HG03378 (cell line): ENCODE data around the gene CREB3L2.
"Not testable (repeated sequence)": the region's sequence is repeated elsewhere in the genome, so short reads cannot be mapped to it uniquely, and the experiment has no call there.

Experiments
- ATAC-seq: cut with Tn5 transposase; IDR thresholded peaks from one replicate; pipeline ENCODE4 v1.9.1; 2021; ENCODE audit warnings: mild to moderate bottlenecking, moderate library complexity; ENCODE audit not compliant: unreplicated experiment

CREB3L2 gene

DNA sequence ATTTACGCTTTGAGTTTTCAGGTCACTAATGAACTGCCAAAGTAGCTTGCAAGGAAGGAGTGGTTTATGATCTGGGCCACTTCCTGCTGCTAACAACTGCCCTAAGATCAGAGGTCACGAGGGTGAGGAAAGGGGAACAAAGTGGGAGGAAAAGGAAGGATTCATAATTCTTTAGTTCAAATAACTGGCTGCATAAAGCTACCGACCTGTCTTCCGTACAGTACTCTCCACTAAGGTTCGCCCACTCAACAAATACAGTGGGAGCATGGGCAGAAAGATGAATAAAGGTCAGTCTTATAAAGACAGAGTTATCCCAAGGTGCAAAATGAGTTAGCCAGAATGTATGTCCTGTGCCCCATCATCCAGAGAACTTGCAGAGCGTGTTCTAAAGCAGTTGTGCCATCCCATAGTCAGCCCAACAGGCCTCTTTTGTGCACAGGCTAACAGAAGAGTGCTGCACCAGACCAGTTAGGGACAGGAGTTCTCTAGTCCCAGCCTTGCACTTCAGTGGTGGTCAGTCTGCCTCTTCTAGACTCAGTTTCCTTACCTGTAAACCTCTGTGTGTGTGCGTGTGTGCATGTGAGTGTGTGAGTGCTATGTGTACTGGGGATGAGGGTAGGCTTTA, 65.9 kb downstream of the CREB3L2 start:
- ATAC-seq = no peak

DNA sequence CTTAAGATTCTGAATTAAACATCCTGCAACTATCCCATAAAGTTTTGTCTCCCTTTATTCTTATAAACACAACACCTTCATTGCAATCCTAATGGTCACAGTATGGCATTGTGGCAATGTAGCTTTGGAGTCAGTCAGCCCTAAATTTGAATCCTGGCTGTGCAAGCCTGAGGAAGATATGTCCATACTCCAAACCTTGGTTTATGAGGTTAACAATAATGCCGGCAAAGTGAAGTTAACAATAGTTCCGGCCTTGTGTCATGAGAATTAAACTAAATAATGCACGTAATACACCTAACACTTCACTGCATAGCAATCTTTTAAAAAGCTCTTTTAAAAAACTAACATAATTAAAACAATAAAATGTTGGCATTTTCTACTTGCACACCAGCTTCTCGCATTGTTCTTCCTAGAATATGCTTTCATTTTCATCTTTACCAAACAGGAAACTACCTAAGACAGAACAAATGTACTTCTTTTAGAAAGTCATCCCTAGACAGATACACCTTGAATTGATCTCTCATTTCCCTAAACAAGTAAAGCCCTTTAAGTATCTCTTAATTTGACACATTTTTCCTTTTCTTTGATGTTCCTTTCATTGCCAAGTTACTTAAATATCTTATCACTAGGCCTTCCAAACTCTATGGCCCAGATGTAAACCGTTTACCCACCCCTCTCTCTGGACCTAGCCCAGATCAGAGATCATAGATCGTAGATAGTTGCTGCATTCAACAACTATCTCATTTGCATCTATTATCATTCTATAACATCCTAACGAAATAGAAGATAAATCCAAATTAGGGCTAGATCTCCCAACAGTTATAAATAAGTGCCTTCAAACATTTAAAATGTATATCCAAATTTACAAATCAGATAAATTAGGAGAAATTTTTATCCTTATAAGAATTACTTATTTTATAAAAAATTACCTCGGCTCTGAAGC, 66.7 kb downstream of the CREB3L2 start:
- peak; percentile 93 for ATAC-seq

DNA sequence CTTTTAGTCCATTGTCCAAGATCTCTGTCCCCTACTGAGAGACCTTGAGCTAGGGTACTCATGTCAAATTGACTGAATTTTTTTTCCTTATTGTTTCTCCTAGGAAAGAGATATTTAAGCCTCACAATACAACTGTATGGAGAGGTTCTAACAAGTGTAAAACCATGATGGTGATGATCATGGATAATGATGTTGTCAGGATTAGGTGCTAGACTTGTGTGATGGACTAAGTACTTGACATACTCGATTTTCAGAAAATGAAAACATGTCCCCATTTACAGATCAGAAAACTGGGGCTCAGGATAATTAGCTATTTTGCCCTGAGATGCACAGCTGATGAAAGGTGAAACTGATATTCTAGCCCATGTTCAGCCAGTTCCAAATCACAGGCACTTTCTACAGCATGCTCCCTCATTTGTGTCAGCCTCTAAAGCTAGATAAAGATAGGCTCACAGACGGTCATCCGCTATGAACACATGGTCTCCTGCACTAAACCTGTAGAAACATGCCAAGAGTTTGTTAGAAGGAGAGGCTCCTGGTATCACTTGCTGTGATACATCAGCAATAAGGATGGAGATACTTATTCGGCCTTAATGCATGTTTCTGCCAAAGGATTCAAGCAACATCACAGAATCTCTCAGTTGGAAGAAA, 67.6 kb downstream of the CREB3L2 start:
- ATAC-seq = no peak

DNA sequence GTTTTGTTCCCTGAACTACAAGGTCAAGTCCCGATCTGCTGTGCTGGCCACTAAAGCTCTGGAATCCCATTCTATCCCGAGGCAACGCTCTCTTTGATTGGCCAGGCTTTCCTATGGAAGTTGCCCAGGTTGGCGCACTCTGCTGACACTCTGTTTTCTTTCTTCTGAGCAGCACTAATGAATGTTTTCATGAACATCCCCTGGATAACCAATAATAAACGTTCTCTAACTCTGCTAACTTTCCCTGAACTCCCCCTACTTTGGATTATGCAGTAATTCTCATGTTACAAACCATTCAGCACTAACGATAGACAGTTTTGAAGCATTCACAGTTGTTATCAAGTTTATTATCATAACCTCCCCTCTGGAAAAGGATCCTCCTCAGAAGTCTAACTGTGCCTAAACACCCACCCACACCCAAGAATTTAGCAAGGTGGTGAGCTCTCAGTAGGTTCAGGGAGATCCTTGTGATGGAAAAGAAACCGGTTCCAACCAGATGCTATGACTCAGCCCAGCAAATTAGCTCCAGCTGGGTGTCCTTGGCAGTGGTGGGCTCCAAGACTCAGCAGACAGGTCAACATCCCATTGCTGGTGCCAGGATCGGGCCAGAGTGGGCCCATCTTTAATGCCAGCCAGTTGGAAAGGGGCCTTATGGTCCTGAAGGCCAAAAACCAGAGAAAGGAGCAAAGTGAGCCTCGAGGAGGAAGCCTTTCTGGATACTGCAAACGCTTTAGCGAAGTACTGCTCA, 68.4 kb downstream of the CREB3L2 start:
- no peak for ATAC-seq

DNA sequence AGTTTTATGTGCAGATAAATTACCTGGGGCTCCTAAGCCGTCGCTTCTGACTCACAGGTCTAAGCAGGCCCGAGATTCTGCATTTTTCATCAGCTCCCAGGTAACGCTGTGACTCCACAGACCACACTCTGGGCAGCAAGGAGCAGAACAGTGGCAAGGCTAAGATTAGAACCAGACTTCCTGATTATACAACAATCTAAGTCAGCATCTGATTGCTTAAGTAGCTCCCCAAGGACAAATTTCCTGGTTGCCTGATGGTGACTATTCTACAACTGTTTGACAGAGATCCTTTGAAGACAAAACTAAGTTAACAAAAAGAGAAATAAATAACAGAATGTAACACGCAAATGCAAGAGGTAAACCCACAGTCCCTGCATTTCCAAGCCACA, 69.0 kb downstream of the CREB3L2 start:
- ATAC-seq = no peak

DNA sequence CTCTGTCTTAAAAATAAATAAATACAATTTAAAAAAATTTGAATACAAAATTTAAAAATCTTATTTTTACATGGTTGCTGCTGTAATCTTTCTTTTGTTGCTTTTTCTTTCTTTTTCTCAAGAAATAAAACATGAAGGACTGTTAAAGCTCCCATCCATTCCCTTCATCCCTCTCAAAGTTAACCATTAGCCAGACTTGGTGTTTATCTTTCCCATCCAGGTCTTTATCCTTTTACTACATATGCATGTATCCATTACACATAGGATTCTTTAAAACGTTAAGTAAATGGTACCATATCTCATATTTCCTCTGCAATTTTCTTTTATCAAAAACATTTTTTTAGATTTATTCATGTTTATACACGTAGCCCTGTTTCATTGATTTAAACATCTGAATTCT, 70.1 kb downstream of the CREB3L2 start:
- no peak for ATAC-seq

DNA sequence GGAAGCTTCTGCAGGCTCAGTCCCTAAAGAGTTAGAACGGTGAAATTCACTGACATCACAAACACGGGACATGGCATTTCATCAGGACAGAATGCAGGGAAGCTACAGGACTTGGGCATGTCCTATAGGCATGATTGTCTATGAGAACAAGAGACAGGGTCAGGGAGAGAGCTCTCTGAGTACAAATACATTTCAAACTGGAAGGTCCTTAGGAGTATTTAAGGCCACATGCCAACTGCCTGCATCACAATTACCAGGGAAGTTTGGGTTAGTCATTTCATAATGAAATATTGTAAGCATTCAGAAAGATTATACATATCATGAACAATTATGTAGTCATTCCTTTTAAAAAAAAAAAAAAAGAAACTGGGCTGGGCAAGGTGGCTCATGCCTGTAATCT, 71.3 kb downstream of the CREB3L2 start:
- ATAC-seq = no peak

DNA sequence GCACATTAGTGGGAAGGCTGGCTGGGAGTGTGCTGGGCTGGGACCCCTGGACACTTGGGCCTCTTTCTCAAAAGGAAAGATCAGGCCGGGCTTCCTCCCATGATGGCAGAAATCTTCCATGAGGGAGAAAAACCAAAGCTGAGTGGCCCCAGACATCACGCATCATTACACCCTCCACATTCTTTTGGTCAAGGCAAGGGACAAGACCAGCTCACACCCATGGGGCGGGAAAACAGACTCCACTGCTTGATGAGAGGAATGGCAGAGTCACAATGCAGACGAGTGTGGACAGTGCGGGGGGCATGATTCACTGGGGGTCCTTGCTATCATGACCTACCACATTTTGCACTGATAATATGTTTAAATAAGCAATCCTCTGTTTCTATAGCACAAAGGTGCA, 73.3 kb downstream of the CREB3L2 start:
- ATAC-seq = no peak

DNA sequence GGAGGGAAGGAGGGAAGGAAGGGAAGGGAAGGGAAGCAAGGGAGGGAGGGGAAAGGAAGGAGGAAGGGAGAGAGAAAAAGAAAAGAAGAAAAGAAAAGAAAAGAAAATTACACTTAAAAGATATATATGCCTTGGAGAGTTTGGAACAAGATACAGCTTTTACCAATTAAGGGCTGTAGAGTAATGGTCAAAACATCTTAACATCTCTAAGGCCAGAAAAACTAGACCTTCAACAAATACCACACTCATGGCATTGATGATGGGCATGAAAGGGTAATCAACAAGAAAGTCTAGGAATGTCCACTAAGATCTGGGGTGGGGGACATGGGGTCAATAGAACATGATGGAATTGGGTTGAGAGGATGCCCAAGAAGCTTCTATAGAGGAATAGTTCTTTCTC, 74.5 kb downstream of the CREB3L2 start:
- ATAC-seq = no peak

DNA sequence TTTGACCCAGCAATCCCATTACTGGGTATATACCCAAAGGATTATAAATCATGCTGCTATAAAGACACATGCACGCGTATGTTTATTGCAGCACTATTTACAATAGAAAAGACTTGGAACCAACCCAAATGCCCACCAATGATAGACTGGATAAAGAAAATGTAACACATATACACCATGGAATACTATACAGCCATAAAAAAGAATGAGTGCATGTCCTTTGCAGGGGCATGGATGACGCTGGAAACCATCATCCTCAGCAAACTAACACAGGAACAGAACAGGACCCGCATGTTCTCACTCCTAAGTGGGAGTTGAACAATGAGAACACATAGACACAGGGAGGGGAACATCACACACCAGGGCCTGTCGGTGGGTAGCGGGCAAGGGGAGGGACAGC, 75.7 kb downstream of the CREB3L2 start:
- not testable (repeated sequence) for ATAC-seq

DNA sequence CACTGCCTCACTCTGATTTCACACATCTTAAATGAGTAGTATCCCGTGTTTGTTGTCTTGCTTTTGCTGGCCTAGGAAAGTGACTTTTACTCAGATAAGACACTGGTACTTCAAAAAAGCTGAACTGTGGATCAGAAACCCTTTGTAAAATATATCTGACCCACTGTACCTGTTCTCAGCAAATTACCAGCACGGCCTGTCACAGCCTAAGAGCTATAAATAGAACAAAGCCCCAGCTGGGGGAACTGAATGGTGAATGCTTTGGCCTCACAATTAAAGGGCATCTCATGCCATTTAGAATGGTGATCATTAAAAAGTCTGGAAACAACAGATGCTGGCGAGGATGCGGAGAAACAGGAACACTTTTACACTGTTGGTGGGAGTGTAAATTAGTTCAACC, 76.1 kb downstream of the CREB3L2 start:
- ATAC-seq = no peak

DNA sequence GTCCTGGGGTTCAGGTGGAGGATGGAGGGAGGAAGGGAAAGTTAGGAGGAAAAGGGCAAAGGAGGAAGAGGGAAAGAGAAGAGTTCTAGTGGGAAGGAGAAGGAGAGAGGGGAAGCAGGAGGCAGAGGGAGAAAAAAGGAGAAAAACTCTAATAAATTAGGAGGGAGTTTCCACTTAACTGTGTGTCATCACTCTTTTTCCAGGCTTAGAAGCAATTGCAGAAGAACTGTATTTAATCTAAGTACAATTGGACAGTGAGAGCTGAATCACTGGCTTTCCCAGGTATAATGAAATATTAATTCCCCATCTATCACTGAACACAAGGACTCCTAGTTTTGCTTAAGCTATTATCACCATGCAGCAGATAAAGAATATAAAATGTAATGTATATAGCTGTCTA, 76.8 kb downstream of the CREB3L2 start:
- ATAC-seq = no peak

DNA sequence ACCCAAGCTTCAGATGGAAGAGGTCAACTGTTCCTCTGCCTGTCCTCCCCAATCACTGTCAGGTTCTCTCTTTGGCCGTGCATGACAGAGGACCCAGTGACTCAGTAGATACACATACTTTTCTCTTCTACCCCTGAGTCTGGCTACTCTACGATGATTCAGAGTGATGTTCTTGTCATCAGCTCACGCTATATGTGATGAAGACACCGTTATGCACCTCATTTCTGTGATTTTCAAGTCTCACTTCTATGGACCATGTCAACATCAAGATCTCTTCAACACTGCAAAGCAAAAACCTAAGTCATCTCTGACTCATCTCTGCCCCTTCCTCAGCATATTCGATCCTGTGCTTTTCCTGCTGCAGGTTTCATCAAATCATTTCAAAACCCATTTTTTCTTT, 78.5 kb downstream of the CREB3L2 start:
- no peak for ATAC-seq

DNA sequence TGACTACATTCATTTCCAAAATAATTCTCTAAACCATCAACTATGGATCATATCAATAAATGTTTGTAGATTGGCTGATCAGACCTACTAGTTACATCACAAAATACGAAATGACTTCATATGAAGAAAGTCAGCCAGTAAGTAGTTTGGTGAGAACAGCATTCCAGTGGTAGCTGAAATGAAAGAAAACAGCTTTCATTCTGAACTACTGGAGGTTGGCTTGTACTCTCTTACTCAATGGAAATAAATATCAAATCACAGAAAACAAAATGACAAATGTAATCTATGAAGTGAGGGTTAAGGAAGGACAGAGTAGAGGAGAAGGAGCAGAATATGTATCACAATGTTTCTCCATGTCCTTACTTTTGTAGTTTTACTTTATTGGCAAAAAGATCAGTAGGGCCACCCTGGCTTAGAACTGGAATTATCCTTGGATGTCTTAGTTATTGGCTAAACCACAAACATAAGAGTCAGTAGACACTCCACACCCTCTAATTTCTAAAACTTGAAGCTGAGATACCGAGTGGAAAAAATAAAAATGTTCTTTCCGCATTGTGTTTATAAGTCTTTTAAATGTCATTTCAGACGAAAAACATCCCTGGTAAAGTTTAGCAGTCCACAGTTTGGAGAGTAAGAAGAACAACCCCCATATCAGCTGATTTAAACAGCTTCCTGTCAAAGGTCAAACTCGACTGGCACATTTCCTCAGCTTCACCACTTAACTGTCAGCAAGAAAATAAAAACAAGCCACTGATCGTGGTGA, 81.1 kb downstream of the CREB3L2 start:
- no peak for ATAC-seq

DNA sequence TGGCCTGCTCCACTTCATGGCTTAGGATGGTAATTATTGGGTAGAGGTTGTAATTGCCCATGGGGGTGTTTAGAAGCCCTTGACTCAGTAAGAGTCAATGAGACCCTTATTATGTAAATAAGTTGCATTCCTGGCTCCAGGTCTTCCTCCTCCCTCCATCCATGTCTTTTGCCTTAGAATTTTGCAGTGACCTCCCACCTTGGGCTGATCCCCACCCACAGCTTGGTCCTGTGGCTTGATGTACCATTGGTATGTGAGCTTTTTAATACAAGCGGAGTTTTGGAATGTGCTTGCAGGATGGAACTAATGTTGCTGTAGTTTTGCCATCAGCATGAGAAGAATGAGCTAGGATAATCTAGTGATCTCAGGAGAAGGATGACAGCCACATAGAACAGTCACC, 81.9 kb downstream of the CREB3L2 start:
- no peak for ATAC-seq

DNA sequence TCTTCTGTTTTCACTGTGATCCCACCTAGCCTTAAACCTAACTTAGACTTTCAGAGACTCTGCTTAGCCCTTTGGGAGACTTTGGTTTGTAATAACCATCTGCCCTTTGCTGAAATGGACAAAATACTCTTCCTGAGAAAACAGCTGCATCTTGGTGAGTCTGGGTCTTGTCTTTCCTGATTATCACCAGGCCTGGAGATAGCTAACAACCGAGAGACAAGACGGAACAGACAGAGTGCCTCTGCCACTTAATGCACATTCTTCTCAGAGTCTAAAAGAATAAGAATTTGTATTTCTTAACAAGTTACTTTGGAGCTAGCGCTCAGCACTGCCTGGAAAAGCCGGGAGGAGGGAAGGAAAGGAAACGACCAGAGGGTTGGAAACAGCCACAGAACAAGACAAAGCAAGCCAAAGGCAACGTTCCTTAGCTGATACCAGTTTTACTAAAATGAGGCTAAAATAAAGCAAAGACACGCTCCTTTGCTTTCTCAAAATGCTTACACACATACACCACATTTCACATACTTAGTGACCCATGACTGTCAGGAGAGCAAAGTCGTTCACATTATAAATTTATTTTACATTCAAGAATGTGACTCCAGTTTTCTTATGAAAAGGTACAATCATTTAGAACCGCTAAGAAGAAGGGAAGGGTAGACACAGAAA, 84.8 kb downstream of the CREB3L2 start:
- ATAC-seq = no peak

DNA sequence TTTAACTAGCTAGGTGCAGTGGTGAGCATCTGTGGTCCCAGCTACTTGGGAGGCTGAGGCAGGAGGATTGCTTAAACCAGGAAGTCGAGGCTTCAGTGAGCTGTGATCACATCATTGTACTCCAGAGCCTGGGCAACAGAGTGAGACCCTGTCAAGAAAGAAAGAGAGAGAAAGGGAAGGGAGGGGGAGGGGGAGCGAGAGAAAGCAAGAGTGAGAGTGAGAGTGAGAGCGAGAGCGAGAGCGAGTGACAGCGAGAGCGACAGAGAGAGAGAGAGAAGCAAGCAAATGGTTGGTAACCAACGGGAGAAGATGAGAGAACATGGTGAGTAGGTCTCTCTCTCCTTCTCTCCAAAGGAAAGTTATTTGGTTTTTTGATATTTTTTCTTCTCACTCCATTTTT, 85.3 kb downstream of the CREB3L2 start:
- ATAC-seq = no peak

DNA sequence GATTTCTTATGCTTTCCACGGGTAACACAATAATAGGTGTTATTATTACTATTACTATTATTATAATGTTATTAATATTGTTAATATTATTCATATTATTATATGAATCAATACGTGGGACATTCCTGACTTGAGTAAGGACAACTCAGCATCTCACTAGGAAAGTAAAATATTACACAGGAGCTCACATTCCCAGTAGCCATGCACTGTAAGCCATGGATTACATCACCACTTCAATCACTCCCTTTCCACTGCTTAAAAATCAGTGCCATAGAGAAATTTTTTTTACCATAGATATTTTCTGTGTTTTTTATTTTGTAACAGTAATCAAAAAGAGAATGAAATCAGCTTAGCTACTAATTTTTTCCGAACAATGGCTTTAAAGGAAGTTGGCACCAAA, 86.6 kb downstream of the CREB3L2 start:
- no peak for ATAC-seq

DNA sequence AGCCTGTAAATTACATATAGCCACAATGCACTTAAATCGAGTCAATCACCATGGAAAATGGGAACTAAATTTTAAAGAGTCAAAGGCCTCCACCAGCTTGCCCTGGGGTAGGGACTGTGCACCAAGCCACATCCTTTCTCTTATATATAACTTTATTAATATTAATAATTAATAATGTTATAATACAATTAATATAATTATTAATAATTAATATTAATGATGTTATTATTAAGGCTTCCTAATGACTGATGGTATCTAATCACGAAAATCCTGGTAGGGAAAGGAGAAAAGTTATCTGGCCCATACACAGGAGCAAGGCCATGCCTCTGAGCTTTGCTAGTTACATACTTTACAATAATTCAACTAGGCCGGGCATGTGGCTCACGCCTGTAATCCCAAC, 87.9 kb downstream of the CREB3L2 start:
- ATAC-seq = no peak

DNA sequence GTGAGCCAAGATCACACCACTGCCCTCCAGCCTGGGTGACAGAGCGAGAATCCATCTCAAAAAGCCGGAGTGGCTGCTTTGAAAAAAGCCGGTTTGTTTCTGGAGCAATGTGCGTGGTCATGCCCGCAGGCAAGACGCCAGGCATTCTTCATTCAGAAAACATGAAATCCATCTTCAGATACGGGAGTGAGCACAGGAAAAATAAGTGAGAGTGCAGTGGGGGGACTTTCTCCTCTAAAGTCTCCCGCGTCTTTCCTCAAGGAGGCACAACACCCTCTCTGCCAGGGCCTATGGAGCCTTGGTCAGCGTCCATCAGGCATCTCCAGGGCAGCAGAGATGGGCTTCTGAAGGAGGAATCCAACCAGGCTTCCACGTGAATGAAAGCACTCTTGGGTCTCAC, 92.8 kb downstream of the CREB3L2 start:
- ATAC-seq = no peak
